IPS-18a (cell line): Measurements from ENCODE around the gene POLR3A.

Experiments used
- H3K27ac ChIP-seq: one replicate; pipeline ENCODE4 v1.5.1; 2013; ENCODE audit warnings: low read length
- H3K27me3 ChIP-seq: one replicate; pipeline ENCODE4 v1.6.1; 2013; ENCODE audit warnings: mild to moderate bottlenecking, low read length; ENCODE audit not compliant: control insufficient read depth, insufficient read depth
- H3K36me3 ChIP-seq: one replicate; pipeline ENCODE4 v1.6.1; 2013; ENCODE audit warnings: low read depth, low read length; ENCODE audit not compliant: control insufficient read depth
- H3K4me1 ChIP-seq: one replicate; pipeline ENCODE4 v1.6.1; 2013; ENCODE audit warnings: low read depth, low read length; ENCODE audit not compliant: control insufficient read depth
- H3K4me3 ChIP-seq: one replicate; pipeline ENCODE4 v1.5.1; 2013; ENCODE audit warnings: low read length
- H3K9ac ChIP-seq: one replicate; pipeline ENCODE4 v1.6.1; 2013; ENCODE audit warnings: mild to moderate bottlenecking, low read length, moderate library complexity
- H3K9me3 ChIP-seq: one replicate; pipeline ENCODE4 v1.6.1; 2013; ENCODE audit warnings: low read depth, low read length; ENCODE audit not compliant: control insufficient read depth

Gene POLR3A

DNA sequence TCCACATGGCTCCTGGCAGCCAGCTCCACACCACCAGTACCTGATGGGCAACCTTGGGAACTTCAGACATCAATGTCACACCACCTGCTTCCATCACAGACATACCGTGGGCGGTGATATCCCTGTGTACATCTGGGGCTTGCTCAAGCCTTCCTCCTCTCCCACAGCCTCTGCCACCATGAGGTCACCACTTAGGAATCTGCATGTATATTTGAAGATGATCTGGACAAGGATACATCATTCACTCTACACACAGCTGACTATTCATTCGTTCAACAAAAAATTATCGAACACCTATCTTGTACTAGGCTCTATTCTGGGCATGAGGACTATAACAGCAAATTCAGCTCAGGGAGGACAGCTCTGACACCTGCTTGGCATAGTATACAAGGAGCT lies 109.6 kb downstream of the POLR3A start:
- Histone ChIP-seq H3K9ac (no peak overlapping the region), H3K27me3 (no peaks in the 10 kb centered on the region), H3K9me3 (no peaks in the 10 kb centered on the region), H3K27ac (no peak overlapping the region), H3K36me3 (no peaks in the 10 kb centered on the region), H3K4me1 (no peaks in the 10 kb centered on the region), H3K4me3 (no peak overlapping the region)
